GM20431 (cell line): Measurements from ENCODE around the gene DELE1.

Experiments used
- in situ Hi-C: fragments of 300-500 bp; cut with MseI, MboI; formaldehyde crosslinking; loops from one replicate; pipeline ENCODE4 v1.15.0; 2020; ENCODE audit warnings: low sequenced_read_pairs; ENCODE audit not compliant: unreplicated experiment

Gene DELE1

GRCh38 chr5:141973871-141974595 lies 50.4 kb downstream of the DELE1 start:
- in situ Hi-C loops: no loop called here

GRCh38 chr5:141976176-141976575 lies 52.5 kb downstream of the DELE1 start:
- in situ Hi-C loops: loop anchor here (25.0 kb wide), 1 partner anchor 561 kb away; no protein-coding TSS in a partner anchor

- in situ Hi-C loops: loop anchor here (25.0 kb wide), 1 partner anchor 559 kb away; no protein-coding TSS in a partner anchor
Measured at GRCh38 chr5:141978389-141978788, 54.7 kb downstream of the DELE1 start.

GRCh38 chr5:141982626-141983025 lies 59.0 kb downstream of the DELE1 start:
- in situ Hi-C loops: loop anchor here (25.0 kb wide), 1 partner anchor 555 kb away; no protein-coding TSS in a partner anchor

GRCh38 chr5:141986072-141986471 lies 62.4 kb downstream of the DELE1 start:
- in situ Hi-C loops: loop anchor here (25.0 kb wide), 1 partner anchor 551 kb away; no protein-coding TSS in a partner anchor

- in situ Hi-C loops: loop anchor here (10.0 to 25.0 kb wide), 2 partner anchors 155 to 548 kb away; no protein-coding TSS in a partner anchor
Measured at GRCh38 chr5:141989720-141990119, 66.0 kb downstream of the DELE1 start.
